Measurements from ENCODE around the gene OR6C70. TPM values are rescaled to one million over a fixed set of nuclear protein-coding genes. Genes with fewer than 3 reads are reported as not detected.

Gene OR6C70
- polyA plus RNA-seq, 1 of the 3 experiments (the other 2 are of a cell fraction): not detected

- no peaks in the 10 kb centered on the region for H3K4me1 ChIP-seq (ENCODE audit: control insufficient read depth in 1 of 2, insufficient read depth in 2 of 2, low read depth in 1 of 2, low read length in 1 of 2)
- no peak for DNase-seq
Observed at GRCh38 chr12:55420307-55420962, 49.5 kb downstream of the OR6C70 start.

More at GRCh38 chr12:55420307-55420962, 49.5 kb downstream of the OR6C70 start:
- H3K9me2 ChIP-seq: no peaks in the 10 kb centered on the region
- no peak overlapping the region for H3K27ac ChIP-seq (ENCODE audit: low read depth in 2 of 2, low read length in 1 of 2)
- no peaks in the 10 kb centered on the region for H3K27me3 ChIP-seq (ENCODE audit: insufficient read depth)
- no peaks in the 10 kb centered on the region for H3K9me3 ChIP-seq
- H3K4me2 ChIP-seq: no peak overlapping the region
- no peak overlapping the region for H3K4me3 ChIP-seq (ENCODE audit: low read depth in 2 of 2, low read length in 1 of 2)
- H3K36me3 ChIP-seq (replicated peaks in 1 of 2; ENCODE audit: control insufficient read depth in 1 of 2, insufficient read depth in 2 of 2, low read length in 1 of 2): no peaks in the 10 kb centered on the region
- ChIA-PET CTCF (no interaction called here), POLR2A (no interaction called here)
- no peak overlapping the region for H2AFZ ChIP-seq (ENCODE audit: low read depth)
- no peaks in the 10 kb centered on the region for H3F3A ChIP-seq (replicated peaks; ENCODE audit: insufficient read depth)
- H3K79me2 ChIP-seq (ENCODE audit: insufficient read depth): no peaks in the 10 kb centered on the region
- H4K20me1 ChIP-seq (ENCODE audit: insufficient read depth): no peaks in the 10 kb centered on the region
- H3K9ac ChIP-seq: no peak overlapping the region
- 11% methylated on average over 2 of the region's 2 CpGs for WGBS (ENCODE audit: low lambda C conversion rate)
- no peak for TF ChIP-seq IRF3 (IDR thresholded peaks at IDR 0.05; ENCODE audit: low read depth, low read length)
- no peak for TF ChIP-seq POLR2AphosphoS5 (IDR thresholded peaks at IDR 0.05; ENCODE audit: low read depth, low read length)
- TF ChIP-seq GABPA (IDR thresholded peaks at IDR 0.05; ENCODE audit: low read depth): no peak
- TF ChIP-seq PBX3 (IDR thresholded peaks at IDR 0.05): no peak
- TF ChIP-seq RAD21 (IDR thresholded peaks at IDR 0.05; ENCODE audit: low read length): no peak
- TF ChIP-seq TCF12 (IDR thresholded peaks at IDR 0.05): no peak
- no peak for TF ChIP-seq RCOR1 (IDR thresholded peaks at IDR 0.05; ENCODE audit: low read length)
- no peak for TF ChIP-seq TAF1 (IDR thresholded peaks at IDR 0.05; ENCODE audit: borderline replicate concordance, low read depth, low read length)
- TF ChIP-seq ZBTB33 (IDR thresholded peaks at IDR 0.05; ENCODE audit: borderline replicate concordance, low read depth): no peak
- no peak for TF ChIP-seq MAX (IDR thresholded peaks at IDR 0.05; ENCODE audit: low read depth)
- no peak for TF ChIP-seq GATA2 (CRISPR knock-in tag; IDR thresholded peaks at IDR 0.05)
- no peak for TF ChIP-seq FOSL2 (IDR thresholded peaks at IDR 0.05; ENCODE audit: borderline replicate concordance, low read depth)
- TF ChIP-seq RXRA (IDR thresholded peaks at IDR 0.05; ENCODE audit: borderline replicate concordance, low read depth): no peak
- no peak for TF ChIP-seq MXI1 (IDR thresholded peaks at IDR 0.05; ENCODE audit: low read depth, low read length)
- no peak for TF ChIP-seq CHD2 (IDR thresholded peaks at IDR 0.05; ENCODE audit: low read length, partially characterized antibody)

Other genes starting within 250 kb of the OR6C70 start
- not detected in 2 replicates for gene OR10A7, start 249.1 kb downstream of the OR6C70 start, polyA plus RNA-seq (2012; rRNA removed)
- gene OR6C74, start 225.5 kb downstream of the OR6C70 start, polyA plus RNA-seq (2012; rRNA removed): not detected in 2 replicates
- gene OR6C6, start 173.6 kb downstream of the OR6C70 start, polyA plus RNA-seq (2012; rRNA removed): not detected in 2 replicates
- not detected in 2 replicates for gene OR6C1, start 155.8 kb downstream of the OR6C70 start, polyA plus RNA-seq (2012; rRNA removed)
- gene OR6C3, start 139.4 kb downstream of the OR6C70 start, polyA plus RNA-seq (2012; rRNA removed): not detected in 2 replicates
- gene OR6C75, start 107.2 kb downstream of the OR6C70 start, polyA plus RNA-seq (2012; rRNA removed): not detected in 2 replicates
- gene OR6C65, start 69.6 kb downstream of the OR6C70 start, polyA plus RNA-seq (2012; rRNA removed): not detected in 2 replicates
- not detected in 2 replicates for gene OR6C76, start 43.9 kb downstream of the OR6C70 start, polyA plus RNA-seq (2012; rRNA removed)
- gene OR6C2, start 26.1 kb downstream of the OR6C70 start, polyA plus RNA-seq (2012; rRNA removed): not detected in 2 replicates
- gene OR6C68, start 22.2 kb upstream of the OR6C70 start, polyA plus RNA-seq (2012; rRNA removed): not detected in 2 replicates
- gene OR6C4, start 79.5 kb upstream of the OR6C70 start, polyA plus RNA-seq (2012; rRNA removed): not detected in 2 replicates
- not detected in 2 replicates for gene OR2AP1, start 102.3 kb upstream of the OR6C70 start, polyA plus RNA-seq (2012; rRNA removed)
- not detected in 2 replicates for gene OR10P1, start 166.8 kb upstream of the OR6C70 start, polyA plus RNA-seq (2012; rRNA removed)
- gene ITGA7, start 237.8 kb upstream of the OR6C70 start, polyA plus RNA-seq (2012; rRNA removed): 17.6 and 19.7 TPM in 2 replicates
- 277 and 331 TPM in 2 replicates for gene BLOC1S1, start 245.9 kb upstream of the OR6C70 start, polyA plus RNA-seq (2012; rRNA removed)

Measured in SK-N-SH (cell line).